SIG-M5 (cell line): Measurements from ENCODE around the gene PRSS56.

Experiments used
- DNase-seq: peaks from one replicate; lab custom pipeline; 2025; lab: John Stamatoyannopoulos, UW

Gene PRSS56

GRCh38 chr2:232573042-232573441 lies 52.9 kb downstream of the PRSS56 start:
- no peak for DNase-seq

GRCh38 chr2:232573771-232574435 lies 53.7 kb downstream of the PRSS56 start:
- no peak for DNase-seq

- DNase-seq: no peak
Observed at GRCh38 chr2:232574674-232575403, 54.7 kb downstream of the PRSS56 start.
